ENCODE results near the gene ZNF236. TPM values are rescaled to one million over a fixed set of nuclear protein-coding genes. Genes with fewer than 3 reads are reported as not detected.
"Not testable (repeated sequence)": the region's sequence is repeated elsewhere in the genome, so short reads cannot be mapped to it uniquely, and the experiment has no call there.

Gene ZNF236
- total RNA-seq: 30.8 to 32.5 TPM (median 30.8 TPM) in 3 replicates

GRCh38 chr18:76822506-76823160 is at the start of gene ZNF236:
ZNF236 (plus strand) TSS chr18:76822557; CDS start chr18:76822608, 51 bp downstream.
- H3K27me3 Mint-ChIP-seq (ENCODE audit: low read depth): no peaks in the 10 kb centered on the region
- no peaks in the 10 kb centered on the region for H3K9me3 Mint-ChIP-seq
- DNase-seq (ENCODE audit: low spot score in 2 of 2, unreplicated experiment in 2 of 2): peak; percentile 71 to 74
- peaks cover 36% of the 10 kb centered on the region for H3K4me1 Mint-ChIP-seq
- TF ChIP-seq, protein P1, sequence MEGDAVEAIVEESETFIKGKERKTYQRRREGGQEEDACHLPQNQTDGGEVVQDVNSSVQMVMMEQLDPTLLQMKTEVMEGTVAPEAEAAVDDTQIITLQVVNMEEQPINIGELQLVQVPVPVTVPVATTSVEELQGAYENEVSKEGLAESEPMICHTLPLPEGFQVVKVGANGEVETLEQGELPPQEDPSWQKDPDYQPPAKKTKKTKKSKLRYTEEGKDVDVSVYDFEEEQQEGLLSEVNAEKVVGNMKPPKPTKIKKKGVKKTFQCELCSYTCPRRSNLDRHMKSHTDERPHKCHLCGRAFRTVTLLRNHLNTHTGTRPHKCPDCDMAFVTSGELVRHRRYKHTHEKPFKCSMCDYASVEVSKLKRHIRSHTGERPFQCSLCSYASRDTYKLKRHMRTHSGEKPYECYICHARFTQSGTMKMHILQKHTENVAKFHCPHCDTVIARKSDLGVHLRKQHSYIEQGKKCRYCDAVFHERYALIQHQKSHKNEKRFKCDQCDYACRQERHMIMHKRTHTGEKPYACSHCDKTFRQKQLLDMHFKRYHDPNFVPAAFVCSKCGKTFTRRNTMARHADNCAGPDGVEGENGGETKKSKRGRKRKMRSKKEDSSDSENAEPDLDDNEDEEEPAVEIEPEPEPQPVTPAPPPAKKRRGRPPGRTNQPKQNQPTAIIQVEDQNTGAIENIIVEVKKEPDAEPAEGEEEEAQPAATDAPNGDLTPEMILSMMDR (IDR thresholded peaks at IDR 0.05; ENCODE audit: unreplicated experiment): no peak
- H3K36me3 Mint-ChIP-seq: peaks cover 8% of the 10 kb centered on the region
- H3K27ac Mint-ChIP-seq: peak within 1 kb of the TSS; percentile 92
- peak within 1 kb of the TSS; percentile 90 for H3K4me3 Mint-ChIP-seq

DNA sequence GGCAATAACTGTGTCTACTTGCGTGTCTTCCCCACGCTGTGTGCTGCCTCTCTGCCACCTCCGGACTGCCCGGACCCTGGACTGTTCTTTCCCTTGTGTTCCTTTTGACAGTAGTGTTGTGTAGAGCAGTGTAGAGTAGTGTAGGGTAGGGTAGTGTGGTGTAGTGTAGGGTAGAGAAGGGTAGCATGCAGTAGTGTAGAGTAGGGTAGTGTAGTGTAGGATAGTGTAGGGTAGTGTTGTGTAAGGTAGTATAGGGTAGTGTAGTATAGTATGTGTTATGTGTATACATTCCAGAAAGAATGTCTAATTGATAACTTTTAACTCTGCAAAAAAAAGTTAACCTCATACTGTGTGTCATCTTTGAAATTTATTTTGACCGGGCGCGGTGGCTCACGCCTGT is 49.7 kb upstream of the ZNF236 start:
- H3K4me3 Mint-ChIP-seq: no peak overlapping the region
- H3K27ac Mint-ChIP-seq: no peak overlapping the region
- no peaks in the 10 kb centered on the region for H3K27me3 Mint-ChIP-seq (ENCODE audit: low read depth)
- DNase-seq (ENCODE audit: low spot score in 2 of 2, unreplicated experiment in 2 of 2): no peak
- no peaks in the 10 kb centered on the region for H3K36me3 Mint-ChIP-seq
- TF ChIP-seq, protein P1 (IDR thresholded peaks at IDR 0.05; ENCODE audit: unreplicated experiment): no peak
- peaks cover 12% of the 10 kb centered on the region for H3K9me3 Mint-ChIP-seq
- no peaks in the 10 kb centered on the region for H3K4me1 Mint-ChIP-seq

DNA sequence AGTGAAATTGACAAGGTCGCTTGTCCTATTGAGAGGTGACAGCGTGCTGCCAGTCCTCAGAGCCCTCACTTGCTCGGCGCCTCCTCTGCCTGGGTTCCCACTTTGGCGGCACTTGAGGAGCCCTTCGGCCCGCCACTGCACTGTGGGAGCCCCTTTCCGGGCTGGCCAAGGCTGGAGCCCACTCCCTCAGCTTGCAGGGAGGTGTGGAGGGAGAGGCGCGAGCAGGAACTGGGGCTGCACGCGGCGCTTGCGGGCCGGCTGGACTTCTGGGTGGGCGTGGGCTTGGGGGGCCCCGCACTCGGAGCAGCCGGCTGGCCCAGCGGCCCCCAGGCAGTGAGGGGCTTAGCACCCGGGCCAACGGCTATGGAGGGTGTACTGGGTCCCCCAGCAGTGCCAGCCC is 45.3 kb upstream of the ZNF236 start:
- not testable (repeated sequence) for H3K4me1 Mint-ChIP-seq; DNase-seq (ENCODE audit: low spot score in 2 of 2, unreplicated experiment in 2 of 2); H3K9me3 Mint-ChIP-seq; H3K27ac Mint-ChIP-seq; H3K36me3 Mint-ChIP-seq; H3K27me3 Mint-ChIP-seq (ENCODE audit: low read depth); H3K4me3 Mint-ChIP-seq

DNA sequence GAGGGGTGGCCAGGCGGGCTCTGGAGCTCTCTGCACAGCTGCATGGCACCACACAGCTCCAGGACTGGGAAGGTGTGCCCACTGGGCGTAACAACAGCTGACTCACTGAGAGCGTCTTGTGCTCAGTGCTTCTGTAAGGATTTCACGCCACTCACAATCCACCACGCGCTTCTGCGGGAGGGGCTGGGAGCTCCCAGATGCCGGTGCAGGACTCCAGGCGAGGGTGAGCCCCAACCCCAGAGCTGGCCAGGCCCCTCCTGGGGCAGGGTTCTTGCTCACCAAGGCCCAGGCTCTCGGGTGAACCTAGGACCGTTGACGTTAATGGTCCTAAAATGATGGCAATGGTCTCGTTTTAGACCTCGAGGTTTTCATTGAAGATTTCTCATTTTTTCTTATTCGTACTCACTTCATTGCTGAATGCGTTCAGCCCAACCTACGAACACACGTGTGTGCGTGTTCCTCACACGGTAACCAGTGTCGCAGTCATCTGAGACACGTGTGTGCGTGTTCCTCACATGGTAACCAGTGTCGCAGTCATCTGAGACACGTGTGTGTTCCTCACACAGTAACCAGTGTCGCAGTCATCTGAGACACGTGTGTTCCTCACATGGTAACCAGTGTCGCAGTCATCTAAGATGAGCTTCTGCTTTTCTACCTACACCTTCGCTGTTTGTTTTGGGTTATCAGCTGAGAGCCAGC is 38.4 kb upstream of the ZNF236 start:
- Mint-ChIP-seq H3K36me3 (no peaks in the 10 kb centered on the region), H3K27me3 (ENCODE audit: low read depth) (peaks cover 2% of the 10 kb centered on the region), H3K9me3 (peaks cover 5% of the 10 kb centered on the region), H3K4me1 (no peaks in the 10 kb centered on the region), H3K27ac (no peak overlapping the region), H3K4me3 (no peak overlapping the region)
- DNase-seq (ENCODE audit: low spot score in 2 of 2, unreplicated experiment in 2 of 2): no peak
- TF ChIP-seq, protein P1 (IDR thresholded peaks at IDR 0.05; ENCODE audit: unreplicated experiment): no peak

GRCh38 chr18:76785872-76786271 is 36.5 kb upstream of the ZNF236 start:
- no peaks in the 10 kb centered on the region for H3K36me3 Mint-ChIP-seq

More at GRCh38 chr18:76785872-76786271, 36.5 kb upstream of the ZNF236 start:
- TF ChIP-seq, protein P1 (IDR thresholded peaks at IDR 0.05; ENCODE audit: unreplicated experiment): no peak
- H3K27ac Mint-ChIP-seq: no peak overlapping the region
- H3K4me1 Mint-ChIP-seq: no peaks in the 10 kb centered on the region
- H3K27me3 Mint-ChIP-seq (ENCODE audit: low read depth): peaks cover 2% of the 10 kb centered on the region
- H3K9me3 Mint-ChIP-seq: peaks cover 11% of the 10 kb centered on the region
- DNase-seq (ENCODE audit: low spot score in 2 of 2, unreplicated experiment in 2 of 2): no peak
- H3K4me3 Mint-ChIP-seq: no peak overlapping the region

Measured in mesothelial cell of epicardium (in vitro differentiated cells).